GM19397 (cell line): ENCODE data around the gene LRRC19.

Experiments used
- ATAC-seq: cut with Tn5 transposase; IDR thresholded peaks from one replicate; pipeline ENCODE4 v1.9.1; 2021; ENCODE audit warnings: mild to moderate bottlenecking, moderate library complexity; ENCODE audit not compliant: unreplicated experiment

Gene LRRC19, protein sequence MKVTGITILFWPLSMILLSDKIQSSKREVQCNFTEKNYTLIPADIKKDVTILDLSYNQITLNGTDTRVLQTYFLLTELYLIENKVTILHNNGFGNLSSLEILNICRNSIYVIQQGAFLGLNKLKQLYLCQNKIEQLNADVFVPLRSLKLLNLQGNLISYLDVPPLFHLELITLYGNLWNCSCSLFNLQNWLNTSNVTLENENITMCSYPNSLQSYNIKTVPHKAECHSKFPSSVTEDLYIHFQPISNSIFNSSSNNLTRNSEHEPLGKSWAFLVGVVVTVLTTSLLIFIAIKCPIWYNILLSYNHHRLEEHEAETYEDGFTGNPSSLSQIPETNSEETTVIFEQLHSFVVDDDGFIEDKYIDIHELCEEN

GRCh38 chr9:27005491-27005890, at the start of gene LRRC19:
Gene LRRC19 (minus strand): TSS chr9:27005672. CDS start chr9:26999694, 5,978 bp downstream.
- no peak for ATAC-seq

DNA sequence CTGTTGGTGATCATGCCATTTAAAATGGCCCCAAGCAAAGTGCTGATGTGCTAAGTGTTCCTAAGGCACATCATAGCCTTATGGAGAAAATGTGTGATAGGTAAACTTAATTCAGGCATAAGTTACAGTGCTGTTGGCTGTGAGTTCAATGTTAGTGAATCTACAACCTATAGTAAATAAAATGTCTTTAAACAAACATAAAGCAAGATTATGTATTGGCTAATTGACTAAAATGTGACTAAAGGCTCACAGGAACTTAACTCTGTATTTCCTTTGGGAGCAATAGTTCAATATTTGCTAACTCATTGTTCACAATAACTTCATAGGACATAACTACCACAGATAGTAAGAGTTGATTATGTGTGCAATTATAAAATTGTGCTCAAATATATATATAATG, 49.4 kb upstream of the LRRC19 start:
- ATAC-seq = no peak

- ATAC-seq = no peak
These were observed 48.7 kb upstream of the LRRC19 start for GRCh38 chr9:27054125-27054524.

- no peak for ATAC-seq
These were observed 48.0 kb upstream of the LRRC19 start for GRCh38 chr9:27053369-27054022.

DNA sequence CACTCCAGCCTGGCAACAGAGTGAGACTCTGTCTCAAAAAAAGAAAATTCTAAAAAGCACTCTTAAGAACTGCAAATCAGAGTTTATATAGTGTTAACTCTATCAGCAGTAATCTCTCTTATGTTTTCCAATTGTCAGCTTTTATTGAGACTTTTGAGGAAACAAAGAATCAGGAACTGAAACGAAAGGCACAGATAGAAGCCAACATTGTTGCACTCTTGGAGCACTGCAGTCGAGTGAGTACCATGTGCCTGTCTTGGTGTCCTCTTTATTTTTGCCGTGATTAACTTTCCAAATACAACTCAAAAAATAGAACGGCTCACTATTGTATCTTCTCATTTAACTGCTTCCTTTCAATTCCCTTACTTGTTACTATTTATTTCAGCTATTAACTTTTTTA, 41.7 kb upstream of the LRRC19 start:
- no peak for ATAC-seq

DNA sequence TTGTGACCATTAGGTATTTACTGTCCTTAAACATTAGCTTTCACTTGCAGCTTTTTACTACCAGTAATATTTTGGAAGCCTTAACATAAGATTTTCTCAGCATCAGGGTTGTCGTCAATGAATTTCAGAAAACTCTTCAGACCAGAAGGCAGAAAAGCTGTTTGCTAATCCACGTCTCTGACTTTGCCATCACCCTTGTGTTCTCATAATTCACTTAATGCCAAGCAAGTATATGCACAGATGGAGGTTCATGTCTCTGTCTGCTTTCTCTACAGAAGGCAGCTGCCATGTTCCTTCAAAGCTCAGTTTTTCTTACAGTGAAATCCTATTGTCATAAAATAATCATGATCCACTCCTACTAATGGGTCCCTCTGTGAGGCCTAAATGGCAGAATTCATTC, 37.7 kb upstream of the LRRC19 start:
- ATAC-seq = no peak

GRCh38 chr9:27042476-27042875, 37.0 kb upstream of the LRRC19 start:
- no peak for ATAC-seq

DNA sequence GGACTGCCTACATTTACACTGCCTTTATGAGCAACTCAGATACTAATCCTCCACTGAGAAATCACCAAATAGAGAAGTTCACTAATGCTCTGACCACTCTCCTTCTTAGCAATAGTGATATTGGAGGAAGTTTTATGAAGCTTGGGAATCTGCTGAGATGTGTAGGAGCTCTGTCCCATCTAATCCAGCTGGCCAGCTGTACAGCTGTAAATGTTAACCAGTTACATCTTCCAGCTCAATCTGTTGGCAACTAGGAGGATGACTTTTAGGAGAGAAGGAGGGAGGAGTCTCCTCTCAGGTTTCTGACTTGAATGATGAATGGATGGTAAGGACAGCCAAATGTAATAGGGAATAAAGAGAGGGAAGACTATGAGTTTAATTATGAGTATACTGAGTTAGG, 36.3 kb upstream of the LRRC19 start:
- no peak for ATAC-seq

DNA sequence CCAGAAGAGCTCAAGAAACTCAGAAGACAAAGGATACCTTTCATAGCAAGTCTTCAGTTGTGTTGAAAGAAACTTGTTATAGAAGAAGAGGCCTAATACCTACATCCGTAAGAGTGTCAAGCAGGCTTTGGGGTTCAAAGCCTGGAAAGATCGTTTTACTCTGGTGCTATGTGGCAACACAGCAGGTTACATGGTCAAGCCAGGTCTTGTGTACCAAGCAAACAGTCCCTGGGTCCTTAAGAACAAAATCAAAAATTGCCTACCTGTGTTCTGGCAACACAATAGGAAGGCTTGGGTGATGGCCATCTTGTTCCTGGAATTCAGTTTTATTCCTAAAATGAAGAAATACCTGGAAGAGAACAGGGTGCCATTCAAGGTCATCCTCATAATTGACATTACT, 32.0 kb upstream of the LRRC19 start:
- ATAC-seq = no peak

DNA sequence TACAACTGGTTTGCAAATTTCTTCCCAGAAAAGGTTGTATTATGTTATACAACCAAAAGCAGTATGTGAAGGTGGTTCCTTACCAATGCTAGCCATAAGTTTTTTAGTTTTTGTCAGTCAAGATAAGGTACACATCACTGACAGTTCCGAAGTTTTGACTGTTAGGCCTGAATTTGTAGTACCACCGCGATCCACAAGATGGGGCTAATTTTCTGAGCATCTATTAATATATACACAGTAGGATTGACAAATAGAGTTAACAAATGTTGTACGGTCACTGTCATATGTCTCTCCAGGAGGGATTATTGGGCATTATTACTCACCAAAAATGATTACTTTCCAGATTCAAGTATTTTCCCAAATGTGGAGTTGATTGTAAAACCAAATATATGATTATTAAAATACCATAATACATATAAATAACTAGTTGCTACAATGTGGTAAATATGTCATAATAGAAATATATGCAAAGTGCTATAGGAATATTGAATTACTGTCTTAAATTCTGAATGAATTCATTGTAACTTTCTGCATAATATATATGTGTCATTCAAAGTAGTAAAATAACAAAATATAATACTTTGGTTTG, 28.4 kb upstream of the LRRC19 start:
- peak; percentile 73 for ATAC-seq

GRCh38 chr9:27029186-27029585, 23.7 kb upstream of the LRRC19 start:
- no peak for ATAC-seq

- no peak for ATAC-seq
These were observed 17.4 kb upstream of the LRRC19 start for GRCh38 chr9:27022920-27023319.

GRCh38 chr9:27019589-27019988, 14.1 kb upstream of the LRRC19 start:
- ATAC-seq = no peak

DNA sequence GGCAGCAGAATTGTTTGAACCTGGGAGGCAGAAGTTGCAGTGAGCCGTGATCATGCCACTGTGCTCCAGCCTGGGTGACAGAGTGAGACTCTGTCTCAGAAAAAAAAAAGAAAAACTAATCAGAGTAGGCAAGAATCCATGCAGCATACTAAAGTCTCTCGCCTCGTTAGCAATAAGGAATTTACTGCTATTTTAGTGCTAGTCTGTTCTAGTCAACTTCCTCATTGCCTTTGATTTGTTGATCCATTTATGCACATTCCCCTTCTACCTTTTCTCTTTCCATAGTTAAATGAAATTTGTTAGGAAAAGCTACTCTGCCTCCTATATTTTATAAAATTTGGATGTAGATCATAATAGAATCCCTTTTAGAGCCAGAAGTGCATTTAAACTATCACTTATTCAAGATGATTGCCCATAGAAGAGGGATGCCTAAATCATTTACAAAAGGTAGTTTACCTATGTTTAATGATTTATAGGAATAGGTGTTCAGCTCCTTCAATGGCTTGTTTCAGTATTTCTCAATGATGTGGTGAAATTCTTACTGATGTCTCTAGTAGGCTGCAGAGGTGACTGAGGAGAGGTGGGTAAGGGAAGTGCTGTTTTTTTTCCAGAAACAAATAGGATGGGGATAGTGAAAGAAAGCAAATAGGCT, 1.9 kb downstream of the LRRC19 start:
- ATAC-seq = no peak

DNA sequence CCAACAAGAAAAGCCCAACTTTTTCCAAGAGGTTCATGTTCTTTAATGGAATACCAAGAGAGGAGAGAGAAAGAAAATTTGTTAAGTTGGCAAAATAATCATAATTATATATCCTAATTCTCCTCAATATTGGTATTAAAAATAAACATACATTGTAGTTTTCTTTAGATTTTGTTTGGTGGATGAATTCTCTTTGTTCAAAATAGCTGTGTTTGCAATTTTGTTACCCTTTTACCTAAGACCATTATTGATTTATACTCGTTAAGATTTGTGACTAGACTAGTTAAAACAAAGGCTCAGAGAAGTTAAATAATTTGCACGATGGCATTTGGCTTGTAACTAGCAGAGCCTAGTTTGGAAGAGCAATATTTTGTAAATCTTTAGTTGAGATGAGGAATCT, 9.7 kb downstream of the LRRC19 start:
- ATAC-seq = no peak

- ATAC-seq = peak; percentile 79
These were observed 22.1 kb downstream of the LRRC19 start for GRCh38 chr9:26983340-26983739.

DNA sequence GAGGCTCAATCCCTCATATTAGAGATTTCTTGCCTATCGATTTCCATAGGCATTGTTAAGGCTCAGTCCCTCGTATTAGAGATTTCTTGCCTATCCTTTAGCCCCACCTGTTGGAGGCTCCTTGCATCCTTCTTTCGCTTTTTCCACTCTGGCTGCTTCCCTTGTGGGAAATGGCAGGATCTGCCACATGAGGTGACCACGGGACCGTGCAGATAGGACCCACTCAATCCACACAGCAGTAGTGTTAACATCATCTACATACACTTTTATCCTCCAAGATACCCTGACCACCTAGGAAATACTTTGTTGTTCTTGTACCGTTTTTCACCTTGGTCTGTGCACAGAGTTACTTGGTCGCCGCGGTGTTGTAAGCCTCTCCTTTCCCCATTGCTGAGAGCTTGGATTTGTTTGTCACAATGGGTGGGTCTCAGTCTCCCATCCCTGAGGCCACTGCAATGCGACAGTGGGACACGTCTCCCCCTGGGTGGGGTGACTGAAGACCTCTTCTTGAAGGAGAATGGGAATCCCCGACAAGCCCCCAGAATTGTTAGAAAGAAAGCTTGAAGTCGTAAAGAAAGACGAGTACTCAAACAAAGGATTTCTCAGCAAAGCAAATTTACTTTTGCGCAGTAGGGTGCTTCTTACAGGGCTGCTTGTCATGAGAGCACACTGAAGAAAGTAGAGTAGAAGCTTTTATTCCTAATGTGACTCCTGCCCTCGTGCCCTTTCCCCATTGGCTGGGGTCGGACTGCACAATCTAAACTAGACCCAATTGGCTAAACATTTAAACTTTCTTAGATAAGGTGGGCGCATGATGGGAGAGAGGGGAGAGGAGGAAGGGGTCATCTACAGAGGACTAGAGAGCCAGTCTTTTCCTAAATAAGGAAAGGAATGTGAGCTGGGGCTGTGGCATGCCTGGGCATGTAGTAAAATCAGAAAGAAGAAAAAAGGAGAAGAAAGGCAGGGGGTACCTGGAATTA, 29.5 kb downstream of the LRRC19 start:
- ATAC-seq = no peak

GRCh38 chr9:26974927-26975326, 30.5 kb downstream of the LRRC19 start:
- ATAC-seq = no peak

GRCh38 chr9:26973989-26974388, 31.5 kb downstream of the LRRC19 start:
- ATAC-seq = no peak

- no peak for ATAC-seq
These were observed 33.8 kb downstream of the LRRC19 start for GRCh38 chr9:26971721-26972120.

GRCh38 chr9:26956860-26957233, 48.6 kb downstream of the LRRC19 start:
- ATAC-seq = no peak
